PFSK-1 (cell line): ENCODE data around the gene CNNM3.

ENCODE experiments used
- POLR2AphosphoS5 ChIP-seq: IDR thresholded peaks from 2 replicates; pipeline ENCODE4 v1.6.1; 2012; ENCODE audit warnings: low read depth, mild to moderate bottlenecking, control low read depth, low read length, moderate library complexity
- SIN3A ChIP-seq: IDR thresholded peaks from 2 replicates; pipeline ENCODE4 v1.6.1; 2012; ENCODE audit warnings: mild to moderate bottlenecking, low read length, moderate library complexity, borderline replicate concordance; ENCODE audit not compliant: insufficient read depth
- TAF1 ChIP-seq: IDR thresholded peaks from 2 replicates; pipeline ENCODE4 v1.6.1; 2012; ENCODE audit warnings: low read length, control low read depth, borderline replicate concordance; ENCODE audit not compliant: insufficient read depth

GRCh38 chr2:96832754-96833507 lies 16.9 kb downstream of the CNNM3 start:
- TF ChIP-seq POLR2AphosphoS5 (no peak), SIN3A (no peak), TAF1 (no peak)
